ENCODE results near the gene LRP2. TPM values are rescaled to one million over a fixed set of nuclear protein-coding genes. Genes with fewer than 3 reads are reported as not detected.

The LRP2 gene
- total and polyA plus RNA-seq, 8 donors, result under 0.01 to 0.92 (median 0.28) TPM; not detected in 3

DNA sequence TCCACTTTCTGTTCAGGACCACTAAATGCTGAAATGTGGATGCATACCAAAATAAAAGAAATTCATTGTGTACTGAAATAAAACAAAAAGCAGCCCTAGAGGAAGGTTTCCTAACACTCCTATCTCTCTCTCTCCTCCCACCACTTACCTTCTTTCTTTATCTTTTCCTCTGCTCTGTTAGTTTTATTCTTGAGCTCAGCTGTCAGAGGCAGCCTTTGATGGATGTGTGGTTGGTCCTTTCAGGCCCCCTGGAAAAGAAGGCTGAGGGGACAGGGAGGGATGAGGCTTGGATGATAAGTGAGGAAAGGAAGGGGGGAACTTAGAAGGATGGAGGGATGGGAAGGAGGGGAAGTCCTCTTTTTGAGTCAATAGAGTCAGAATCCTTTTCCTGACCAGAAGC, 245.3 kb downstream of the LRP2 start:
- intact Hi-C loops (cut with DNase I; ENCODE audit: low total_unique reads), result no loop called here
- Histone ChIP-seq H3K27ac (no peak overlapping the region), H3K9me3 (no peaks in the 10 kb centered on the region), H3K27me3 (no peaks in the 10 kb centered on the region), H3K4me3 (no peak overlapping the region), H3K36me3 (no peaks in the 10 kb centered on the region), H3K4me1 (no peaks in the 10 kb centered on the region)
- TF ChIP-seq CTCF (IDR thresholded peaks at IDR 0.05) (no peak), POLR2A (IDR thresholded peaks at IDR 0.05) (no peak), EP300 (IDR thresholded peaks at IDR 0.05) (no peak), POLR2AphosphoS5 (IDR thresholded peaks at IDR 0.05) (no peak)
- DNase-seq, result no peak

DNA sequence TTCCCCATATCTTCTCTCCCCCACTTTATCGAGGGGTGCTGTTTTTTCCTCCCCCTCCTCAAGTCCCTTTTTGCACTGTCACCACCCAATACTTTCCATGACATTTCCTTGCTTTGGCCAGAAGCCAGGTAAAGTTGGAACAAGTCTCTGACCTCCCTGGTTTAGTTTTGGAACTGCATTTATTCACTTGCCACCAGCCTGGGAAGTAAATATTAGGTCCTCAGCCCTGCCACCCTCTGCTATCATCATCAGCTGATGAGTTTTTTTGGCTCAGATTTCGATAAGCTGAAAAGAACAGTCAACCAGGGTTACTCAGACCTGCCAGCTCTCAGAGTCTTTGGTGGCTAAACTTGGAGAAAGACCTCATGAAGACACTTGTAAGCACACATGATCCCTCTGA, 246.0 kb downstream of the LRP2 start:
- Histone ChIP-seq H3K4me1 (no peaks in the 10 kb centered on the region), H3K27ac (no peak overlapping the region), H3K9me3 (no peaks in the 10 kb centered on the region), H3K36me3 (no peaks in the 10 kb centered on the region), H3K27me3 (no peaks in the 10 kb centered on the region), H3K4me3 (no peak overlapping the region)
- TF ChIP-seq POLR2A (IDR thresholded peaks at IDR 0.05) (no peak), CTCF (IDR thresholded peaks at IDR 0.05) (no peak), POLR2AphosphoS5 (IDR thresholded peaks at IDR 0.05) (no peak), EP300 (IDR thresholded peaks at IDR 0.05) (no peak)
- no peak for DNase-seq
- WGBS, 5 donors, result 17 to 48% (median 23%) methylated on average over 2 of the region's 2 CpGs
- intact Hi-C loops (cut with DNase I; ENCODE audit: low total_unique reads), result no loop called here

DNA sequence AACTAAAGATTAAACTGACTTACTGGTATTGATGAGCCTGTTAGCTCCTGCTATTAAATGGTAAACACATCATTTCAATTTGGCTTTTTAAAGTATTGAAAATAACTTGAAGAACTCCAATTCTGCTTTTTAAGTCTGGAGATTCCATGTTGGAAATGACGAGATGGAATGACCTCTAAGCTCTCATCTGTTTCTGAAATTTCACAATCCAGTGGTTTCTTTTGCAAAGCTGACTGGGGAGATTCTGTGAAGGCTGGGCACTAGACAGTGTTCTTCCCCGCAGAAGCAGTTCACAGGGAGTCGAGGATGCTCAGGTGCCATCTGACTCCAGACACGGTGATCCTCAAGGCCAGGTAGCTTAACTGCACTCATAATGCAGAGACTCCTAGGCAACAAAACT, 248.3 kb downstream of the LRP2 start:
- no peak overlapping the region for H3K4me3 ChIP-seq
- WGBS, 5 donors, result 78 to 95% (median 88%) methylated on average over 4 of the region's 4 CpGs
- H3K27ac ChIP-seq, result no peak overlapping the region
- H3K27me3 ChIP-seq, result no peaks in the 10 kb centered on the region
- H3K4me1 ChIP-seq, result peaks cover 0 to 11% (median 5%) of the 10 kb centered on the region in 4 donors
- DNase-seq, result no peak
- H3K9me3 ChIP-seq, result no peaks in the 10 kb centered on the region
- intact Hi-C loops (cut with DNase I; ENCODE audit: low total_unique reads), result no loop called here
- no peaks in the 10 kb centered on the region for H3K36me3 ChIP-seq
- TF ChIP-seq CTCF (IDR thresholded peaks at IDR 0.05), result no peak
- TF ChIP-seq POLR2AphosphoS5 (IDR thresholded peaks at IDR 0.05), result no peak
- no peak for TF ChIP-seq POLR2A (IDR thresholded peaks at IDR 0.05)
- TF ChIP-seq EP300 (IDR thresholded peaks at IDR 0.05), result no peak

DNA sequence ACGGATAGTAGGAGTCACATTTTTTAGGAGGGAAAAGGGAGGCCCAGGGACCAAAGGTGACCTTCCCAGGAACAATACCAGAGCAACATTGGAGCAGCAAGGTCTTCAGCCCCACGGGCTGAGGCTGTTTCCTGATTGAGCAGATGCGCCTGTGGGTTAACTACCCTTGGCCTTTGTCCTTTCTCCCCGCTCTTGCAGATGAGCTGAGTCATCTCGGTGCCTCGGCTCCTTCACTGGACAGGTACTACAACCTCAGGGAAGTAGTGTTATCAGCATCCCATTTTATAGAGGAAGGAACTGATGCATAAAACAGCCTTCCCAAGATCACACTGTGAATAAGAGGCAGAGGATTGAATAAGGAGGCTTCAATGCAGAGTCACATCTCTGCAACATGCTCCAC, 249.5 kb downstream of the LRP2 start:
- intact Hi-C loops (cut with DNase I; ENCODE audit: low total_unique reads), result no loop called here
- no peaks in the 10 kb centered on the region for H3K27me3 ChIP-seq
- no peaks in the 10 kb centered on the region for H3K9me3 ChIP-seq
- H3K4me1 ChIP-seq, result peaks cover 0 to 11% (median 5%) of the 10 kb centered on the region in 4 donors
- DNase-seq, result no peak
- H3K4me3 ChIP-seq, result no peak overlapping the region
- no peak overlapping the region for H3K27ac ChIP-seq
- 82 to 92% (median 84%) methylated on average over 6 of the region's 6 CpGs for WGBS, 5 donors
- no peak for TF ChIP-seq POLR2AphosphoS5 (IDR thresholded peaks at IDR 0.05)
- TF ChIP-seq CTCF (IDR thresholded peaks at IDR 0.05), result no peak
- no peak for TF ChIP-seq POLR2A (IDR thresholded peaks at IDR 0.05)
- TF ChIP-seq EP300 (IDR thresholded peaks at IDR 0.05), result no peak
- no peaks in the 10 kb centered on the region for H3K36me3 ChIP-seq

All from stomach (tissue), 9 donors.